ENCODE data around the gene FALEC. TPM values are rescaled to one million over a fixed set of nuclear protein-coding genes. Genes with fewer than 3 reads are reported as not detected.

The FALEC gene
- polyA plus RNA-seq, 1 experiment, result not detected

GRCh38 chr1:150555971-150556865 lies 40.7 kb downstream of the FALEC start:
- no peaks in the 10 kb centered on the region for H3K27me3 ChIP-seq (ENCODE audit: control insufficient read depth, insufficient read depth, low read length)
- H3K36me3 ChIP-seq (ENCODE audit: control insufficient read depth, insufficient read depth, low read length), result peaks cover 6% of the 10 kb centered on the region
- POLR2A ChIA-PET, result no interaction called here
- no peak overlapping the region for H3K4me3 ChIP-seq (ENCODE audit: low read depth, low read length)
- DNase-seq (ENCODE audit: low read depth), result no peak
- TF ChIP-seq CTCF (IDR thresholded peaks at IDR 0.05; ENCODE audit: insufficient read depth, low read depth, low read length), result no peak
- CTCF ChIA-PET, result interaction anchor here (1.4 to 1.5 kb wide), 2 partner anchors 24 to 256 kb away, joined by 3 to 6 read pairs; no protein-coding TSS in a partner anchor

- POLR2A ChIA-PET, result no interaction called here
- Histone ChIP-seq H3K4me3 (ENCODE audit: low read depth, low read length) (no peak overlapping the region), H3K36me3 (ENCODE audit: control insufficient read depth, insufficient read depth, low read length) (peaks cover 6% of the 10 kb centered on the region), H3K27me3 (ENCODE audit: control insufficient read depth, insufficient read depth, low read length) (no peaks in the 10 kb centered on the region)
- DNase-seq (ENCODE audit: low read depth), result no peak
- no peak for TF ChIP-seq CTCF (IDR thresholded peaks at IDR 0.05; ENCODE audit: insufficient read depth, low read depth, low read length)
- CTCF ChIA-PET, result interaction anchor here (1.4 to 4.0 kb wide), 3 partner anchors 13 to 255 kb away, joined by 3 to 34 read pairs (median 6); no protein-coding TSS in a partner anchor
Observed at GRCh38 chr1:150557065-150557600, 41.6 kb downstream of the FALEC start.

GRCh38 chr1:150557813-150558212 lies 42.3 kb downstream of the FALEC start:
- ChIA-PET POLR2A (no interaction called here), CTCF (interaction anchor here (0.9 to 4.7 kb wide), 8 partner anchors 8 to 438 kb away, joined by 3 to 72 read pairs (median 4); partner anchors contain the start of genes ADAMTSL4 and MCL1)
- DNase-seq (ENCODE audit: low read depth), result no peak
- Histone ChIP-seq H3K27me3 (ENCODE audit: control insufficient read depth, insufficient read depth, low read length) (no peaks in the 10 kb centered on the region), H3K4me3 (ENCODE audit: low read depth, low read length) (no peak overlapping the region), H3K36me3 (ENCODE audit: control insufficient read depth, insufficient read depth, low read length) (peaks cover 6% of the 10 kb centered on the region)
- no peak for TF ChIP-seq CTCF (IDR thresholded peaks at IDR 0.05; ENCODE audit: insufficient read depth, low read depth, low read length)

GRCh38 chr1:150558303-150558704 lies 42.8 kb downstream of the FALEC start:
- DNase-seq (ENCODE audit: low read depth), result no peak
- Histone ChIP-seq H3K27me3 (ENCODE audit: control insufficient read depth, insufficient read depth, low read length) (no peaks in the 10 kb centered on the region), H3K36me3 (ENCODE audit: control insufficient read depth, insufficient read depth, low read length) (peaks cover 6% of the 10 kb centered on the region), H3K4me3 (ENCODE audit: low read depth, low read length) (no peak overlapping the region)
- ChIA-PET POLR2A (no interaction called here), CTCF (interaction anchor here (0.5 to 4.7 kb wide), 14 partner anchors 8 to 437 kb away, joined by 3 to 72 read pairs (median 6); partner anchors contain the start of genes ADAMTSL4, CERS2, ENSA and MCL1)
- TF ChIP-seq CTCF (IDR thresholded peaks at IDR 0.05; ENCODE audit: insufficient read depth, low read depth, low read length), result no peak

All from BJ (cell line).